ENCODE measurements around the gene HOXA11. TPM values are rescaled to one million over a fixed set of nuclear protein-coding genes. Genes with fewer than 3 reads are reported as not detected.

HOXA11 gene
- total RNA-seq, 1 experiment from 2014 or later, result 26.6 TPM

GRCh38 chr7:27202018-27202861 is 17.2 kb upstream of the HOXA11 start:
- Histone ChIP-seq H3K4me3 (ENCODE audit: low read length) (peak overlapping the region; percentile 75), H3K9me3 (ENCODE audit: low read length) (no peaks in the 10 kb centered on the region), H3F3A (ENCODE audit: low read length, unreplicated experiment) (no peaks in the 10 kb centered on the region), H3K4me2 (ENCODE audit: low read length) (peak overlapping the region; percentile 94), H3K9me2 (replicated peaks; ENCODE audit: low read length) (no peaks in the 10 kb centered on the region), H3K36me3 (ENCODE audit: low read depth, low read length) (0 out of 2 replicates have a peak, but pooled peaks cover 6% of the 10 kb centered on the region), H3K9ac (ENCODE audit: low read length) (peak overlapping the region; percentile 91), H3K79me2 (ENCODE audit: low read length) (peaks cover 95% of the 10 kb centered on the region), H4K20me1 (ENCODE audit: low read length) (0 out of 2 replicates have a peak, but pooled peaks cover 4% of the 10 kb centered on the region), H3K4me1 (ENCODE audit: insufficient read depth, low read length) (peaks cover 36% of the 10 kb centered on the region), H2AFZ (ENCODE audit: low read length) (peak overlapping the region; percentile 77), H3K27me3 (ENCODE audit: low read length) (no peaks in the 10 kb centered on the region), H3K27ac (ENCODE audit: low read length) (peak overlapping the region; percentile 92)
- DNase-seq (peak; percentile 42), ATAC-seq (no peak)
- no TSS peak for BruUV-seq (replicated peaks)
- POLR2A ChIA-PET (ENCODE audit: unreplicated experiment), result interaction anchor here (0.9 kb wide), 1 partner anchor 539 kb away, joined by 3 read pairs; no protein-coding TSS in a partner anchor
- TF ChIP-seq CTCF (conservative IDR thresholded peaks at IDR 0.05; ENCODE audit: low read depth, low read length), result no peak
- no peak for TF ChIP-seq EZH2phosphoT487 (IDR thresholded peaks at IDR 0.05; ENCODE audit: borderline replicate concordance, low read length)
- no peak for TF ChIP-seq EZH2 (IDR thresholded peaks at IDR 0.05; ENCODE audit: low read length, unreplicated experiment)
- intact Hi-C loops (cut with micrococcal nuclease), result loop anchor here (5.0 kb wide), 1 partner anchor 35 kb away; the partner anchor contains the start of gene HOXA9
- CTCF ChIA-PET, result interaction anchor here (0.7 to 2.2 kb wide), 2 partner anchors 39 to 403 kb away, joined by 3 to 29 read pairs; no protein-coding TSS in a partner anchor

- Histone ChIP-seq H2AFZ (ENCODE audit: low read length) (peak overlapping the region; percentile 77; the same call in 1 of the 2 replicates), H3K4me2 (ENCODE audit: low read length) (peak overlapping the region; percentile 94), H3K9me2 (replicated peaks; ENCODE audit: low read length) (no peaks in the 10 kb centered on the region), H3K36me3 (ENCODE audit: low read depth, low read length) (0 out of 2 replicates have a peak, but pooled peaks cover 6% of the 10 kb centered on the region), H3K9me3 (ENCODE audit: low read length) (no peaks in the 10 kb centered on the region), H3K27ac (ENCODE audit: low read length) (peak overlapping the region; percentile 92), H4K20me1 (ENCODE audit: low read length) (peaks cover 9% of the 10 kb centered on the region; the same call in 1 of the 2 replicates), H3K27me3 (ENCODE audit: low read length) (no peaks in the 10 kb centered on the region), H3K4me1 (ENCODE audit: insufficient read depth, low read length) (peaks cover 30% of the 10 kb centered on the region), H3K79me2 (ENCODE audit: low read length) (peaks cover 95% of the 10 kb centered on the region), H3K9ac (ENCODE audit: low read length) (peak overlapping the region; percentile 91), H3F3A (ENCODE audit: low read length, unreplicated experiment) (no peaks in the 10 kb centered on the region), H3K4me3 (ENCODE audit: low read length) (peak overlapping the region; percentile 75)
- intact Hi-C loops (cut with micrococcal nuclease), result loop anchor here (5.0 kb wide), 1 partner anchor 34 kb away; the partner anchor contains the start of gene HOXA9
- ATAC-seq, result peak; percentile 1; the same call in 1 of the 2 replicates
- no TSS peak for BruUV-seq (replicated peaks)
- ChIA-PET CTCF (interaction anchor here (2.2 kb wide), 1 partner anchor 404 kb away, joined by 29 read pairs; no protein-coding TSS in a partner anchor), POLR2A (ENCODE audit: unreplicated experiment) (interaction anchor here (0.9 kb wide), 1 partner anchor 539 kb away, joined by 3 read pairs; no protein-coding TSS in a partner anchor)
- TF ChIP-seq EZH2 (IDR thresholded peaks at IDR 0.05; ENCODE audit: low read length, unreplicated experiment), result no peak
- no peak for TF ChIP-seq EZH2phosphoT487 (IDR thresholded peaks at IDR 0.05; ENCODE audit: borderline replicate concordance, low read length)
- no peak for TF ChIP-seq CTCF (conservative IDR thresholded peaks at IDR 0.05; ENCODE audit: low read depth, low read length)
- DNase-seq, result peak; percentile 40
Observed at GRCh38 chr7:27201580-27202017, 16.6 kb upstream of the HOXA11 start.

Data from PC-3 (cell line).